ENCODE results near the gene HSDL1. TPM values are rescaled to one million over a fixed set of nuclear protein-coding genes. Genes with fewer than 3 reads are reported as not detected.
A peak's percentile ranks its signal among the peaks of the same experiment; 100 is the strongest.

Gene HSDL1
- total RNA-seq, 2 donors from 2014 or later: 7.3 to 21.0 TPM

- no peak overlapping the region for H3K4me3 Mint-ChIP-seq
- H3K27ac Mint-ChIP-seq: no peak overlapping the region
- DNase-seq (ENCODE audit: low spot score): no peak
- H3K4me1 Mint-ChIP-seq (ENCODE audit: low read depth in 2 of 2): peaks cover 8 to 12% of the 10 kb centered on the region in 2 donors
- no peaks in the 10 kb centered on the region for H3K27me3 Mint-ChIP-seq
- no peaks in the 10 kb centered on the region for H3K9me3 Mint-ChIP-seq
- ATAC-seq: no peak
- peaks cover 29% of the 10 kb centered on the region for H3K36me3 Mint-ChIP-seq
Observed at GRCh38 chr16:84096447-84097005, 48.5 kb downstream of the HSDL1 start.

- H3K36me3 Mint-ChIP-seq: peaks cover 37% of the 10 kb centered on the region
- ATAC-seq (no peak), DNase-seq (ENCODE audit: low spot score) (no peak)
- no peak overlapping the region for H3K4me3 Mint-ChIP-seq
- H3K9me3 Mint-ChIP-seq: no peaks in the 10 kb centered on the region
- H3K27me3 Mint-ChIP-seq: no peaks in the 10 kb centered on the region
- H3K4me1 Mint-ChIP-seq (ENCODE audit: low read depth in 2 of 2): peaks cover 8 to 12% of the 10 kb centered on the region in 2 donors
- no peak overlapping the region for H3K27ac Mint-ChIP-seq
Observed at GRCh38 chr16:84095466-84095865, 49.5 kb downstream of the HSDL1 start.

- peaks cover 50% of the 10 kb centered on the region for H3K36me3 Mint-ChIP-seq
- no peak overlapping the region for H3K27ac Mint-ChIP-seq
- DNase-seq (ENCODE audit: low spot score): no peak
- H3K9me3 Mint-ChIP-seq: no peaks in the 10 kb centered on the region
- no peak for ATAC-seq
- H3K4me3 Mint-ChIP-seq: no peak overlapping the region
- H3K4me1 Mint-ChIP-seq (ENCODE audit: low read depth in 2 of 2): peaks cover 9% of the 10 kb centered on the region in 2 donors
- H3K27me3 Mint-ChIP-seq: no peaks in the 10 kb centered on the region
Observed at GRCh38 chr16:84093879-84094270, 51.1 kb downstream of the HSDL1 start.

GRCh38 chr16:84093120-84093878, 51.7 kb downstream of the HSDL1 start:
- Mint-ChIP-seq H3K4me1 (ENCODE audit: low read depth in 2 of 2) (peaks cover 13 to 15% of the 10 kb centered on the region in 2 donors), H3K27me3 (no peaks in the 10 kb centered on the region), H3K9me3 (no peaks in the 10 kb centered on the region), H3K36me3 (peaks cover 52% of the 10 kb centered on the region), H3K27ac (no peak overlapping the region), H3K4me3 (no peak overlapping the region)
- ATAC-seq (no peak), DNase-seq (ENCODE audit: low spot score) (no peak)

- ATAC-seq (no peak), DNase-seq (ENCODE audit: low spot score) (no peak)
- H3K27me3 Mint-ChIP-seq: no peaks in the 10 kb centered on the region
- no peaks in the 10 kb centered on the region for H3K9me3 Mint-ChIP-seq
- peaks cover 25 to 28% of the 10 kb centered on the region in 2 donors for H3K4me1 Mint-ChIP-seq (ENCODE audit: low read depth in 2 of 2)
- H3K36me3 Mint-ChIP-seq: peaks cover 63% of the 10 kb centered on the region
- no peak overlapping the region for H3K27ac Mint-ChIP-seq
- no peak overlapping the region for H3K4me3 Mint-ChIP-seq
Observed at GRCh38 chr16:84091460-84091859, 53.5 kb downstream of the HSDL1 start.

GRCh38 chr16:84090211-84090610, 54.8 kb downstream of the HSDL1 start:
- peaks cover 31 to 36% of the 10 kb centered on the region in 2 donors for H3K4me1 Mint-ChIP-seq (ENCODE audit: low read depth in 2 of 2)
- peaks cover 69% of the 10 kb centered on the region for H3K36me3 Mint-ChIP-seq
- DNase-seq (ENCODE audit: low spot score) (no peak), ATAC-seq (no peak)
- no peak overlapping the region for H3K27ac Mint-ChIP-seq
- no peak overlapping the region for H3K4me3 Mint-ChIP-seq
- no peaks in the 10 kb centered on the region for H3K9me3 Mint-ChIP-seq
- H3K27me3 Mint-ChIP-seq: no peaks in the 10 kb centered on the region

GRCh38 chr16:84088695-84089395, 56.1 kb downstream of the HSDL1 start:
- no peaks in the 10 kb centered on the region for H3K9me3 Mint-ChIP-seq
- peak overlapping the region in 1 of 2 donors; percentile 69 for H3K27ac Mint-ChIP-seq
- peaks cover 31 to 42% of the 10 kb centered on the region in 2 donors for H3K4me1 Mint-ChIP-seq (ENCODE audit: low read depth in 2 of 2)
- peaks cover 55% of the 10 kb centered on the region for H3K36me3 Mint-ChIP-seq
- H3K27me3 Mint-ChIP-seq: no peaks in the 10 kb centered on the region
- DNase-seq (ENCODE audit: low spot score) (no peak), ATAC-seq (peak; percentile 82 to 90)
- peak overlapping the region; percentile 65 for H3K4me3 Mint-ChIP-seq

- H3K4me1 Mint-ChIP-seq (ENCODE audit: low read depth in 2 of 2): peaks cover 29 to 42% of the 10 kb centered on the region in 2 donors
- ATAC-seq (peak; percentile 66 to 67), DNase-seq (ENCODE audit: low spot score) (no peak)
- no peaks in the 10 kb centered on the region for H3K27me3 Mint-ChIP-seq
- no peaks in the 10 kb centered on the region for H3K9me3 Mint-ChIP-seq
- H3K4me3 Mint-ChIP-seq: peak overlapping the region; percentile 65
- peaks cover 46% of the 10 kb centered on the region for H3K36me3 Mint-ChIP-seq
- peak overlapping the region in 1 of 2 donors; percentile 11 for H3K27ac Mint-ChIP-seq
Observed at GRCh38 chr16:84087466-84088151, 57.4 kb downstream of the HSDL1 start.

GRCh38 chr16:84087001-84087400, 58.0 kb downstream of the HSDL1 start:
- Mint-ChIP-seq H3K27me3 (no peaks in the 10 kb centered on the region), H3K4me3 (peak overlapping the region; percentile 65), H3K36me3 (peaks cover 44% of the 10 kb centered on the region), H3K4me1 (ENCODE audit: low read depth in 2 of 2) (peaks cover 29 to 42% of the 10 kb centered on the region in 2 donors), H3K27ac (no peak overlapping the region), H3K9me3 (no peaks in the 10 kb centered on the region)
- DNase-seq (ENCODE audit: low spot score) (no peak), ATAC-seq (no peak)

- Mint-ChIP-seq H3K4me1 (ENCODE audit: low read depth in 2 of 2) (peaks cover 29 to 42% of the 10 kb centered on the region in 2 donors), H3K27me3 (no peaks in the 10 kb centered on the region), H3K9me3 (no peaks in the 10 kb centered on the region), H3K27ac (no peak overlapping the region), H3K4me3 (peak overlapping the region; percentile 66), H3K36me3 (peaks cover 38% of the 10 kb centered on the region)
- ATAC-seq (no peak), DNase-seq (ENCODE audit: low spot score) (no peak)
Observed at GRCh38 chr16:84086341-84086740, 58.6 kb downstream of the HSDL1 start.

- H3K4me3 Mint-ChIP-seq: peak overlapping the region; percentile 66
- DNase-seq (ENCODE audit: low spot score) (no peak), ATAC-seq (no peak)
- H3K4me1 Mint-ChIP-seq (ENCODE audit: low read depth in 2 of 2): peaks cover 31 to 42% of the 10 kb centered on the region in 2 donors
- no peaks in the 10 kb centered on the region for H3K9me3 Mint-ChIP-seq
- peaks cover 39% of the 10 kb centered on the region for H3K36me3 Mint-ChIP-seq
- H3K27ac Mint-ChIP-seq: no peak overlapping the region
- no peaks in the 10 kb centered on the region for H3K27me3 Mint-ChIP-seq
Observed at GRCh38 chr16:84085773-84086172, 59.2 kb downstream of the HSDL1 start.

- peaks cover 34 to 42% of the 10 kb centered on the region in 2 donors for H3K4me1 Mint-ChIP-seq (ENCODE audit: low read depth in 2 of 2)
- peaks cover 38% of the 10 kb centered on the region for H3K36me3 Mint-ChIP-seq
- peak overlapping the region; percentile 24 for H3K4me3 Mint-ChIP-seq
- DNase-seq (ENCODE audit: low spot score) (no peak), ATAC-seq (no peak)
- H3K27me3 Mint-ChIP-seq: no peaks in the 10 kb centered on the region
- H3K9me3 Mint-ChIP-seq: no peaks in the 10 kb centered on the region
- H3K27ac Mint-ChIP-seq: no peak overlapping the region
Observed at GRCh38 chr16:84085271-84085667, 59.7 kb downstream of the HSDL1 start.

- H3K4me1 Mint-ChIP-seq (ENCODE audit: low read depth in 2 of 2): peaks cover 34 to 42% of the 10 kb centered on the region in 2 donors
- peak overlapping the region; percentile 24 for H3K4me3 Mint-ChIP-seq
- H3K27ac Mint-ChIP-seq: no peak overlapping the region
- ATAC-seq (peak; percentile 58 to 70), DNase-seq (ENCODE audit: low spot score) (no peak)
- peaks cover 34% of the 10 kb centered on the region for H3K36me3 Mint-ChIP-seq
- no peaks in the 10 kb centered on the region for H3K9me3 Mint-ChIP-seq
- no peaks in the 10 kb centered on the region for H3K27me3 Mint-ChIP-seq
Observed at GRCh38 chr16:84084570-84085270, 60.3 kb downstream of the HSDL1 start.

All from natural killer cell treated with Interleukin-12 subunit alpha and Interleukin-12 subunit beta and Interleukin-15 and Interleukin-18, amount 100 ng/mL, for 72 hours (primary cell).